HepG2 (cell line): ENCODE data around the gene ADIPOR1.
"Not testable (repeated sequence)": the region's sequence is repeated elsewhere in the genome, so short reads cannot be mapped to it uniquely, and the experiment has no call there.

Source experiments
- JUN ChIP-seq: sonication (generic); formaldehyde crosslinking; IDR thresholded peaks from 2 replicates; pipeline ENCODE4 v1.4.0; 2020; ENCODE audit warnings: mild to moderate bottlenecking, missing genetic modification reagents
- MTF1 ChIP-seq: sonication (generic); formaldehyde crosslinking; IDR thresholded peaks from 2 replicates; pipeline ENCODE4 v1.5.0; 2020; ENCODE audit warnings: missing genetic modification reagents
- POLR2AphosphoS2 ChIP-seq: IDR thresholded peaks from 2 replicates; pipeline ENCODE4 v1.6.1; 2011; ENCODE audit warnings: low read depth, low read length, improper control_type of control experiment
- ZFP36 ChIP-seq: fragments of 150-350 bp; IDR thresholded peaks from 2 replicates; pipeline ENCODE4 v1.6.1; 2018; ENCODE audit warnings: borderline replicate concordance, low read length, low read depth; ENCODE audit not compliant: partially characterized antibody
- ZMYM3 ChIP-seq: sonication (generic); formaldehyde crosslinking; IDR thresholded peaks from 2 replicates; pipeline ENCODE4 v1.5.1; 2020; ENCODE audit warnings: mild to moderate bottlenecking, missing genetic modification reagents
- ZNF430 ChIP-seq: sonication (generic); formaldehyde crosslinking; IDR thresholded peaks from 2 replicates; pipeline ENCODE4 v1.9.0; 2021; ENCODE audit warnings: mild to moderate bottlenecking, missing genetic modification reagents
- ZNF547 ChIP-seq: sonication (generic); formaldehyde crosslinking; IDR thresholded peaks from 2 replicates; pipeline ENCODE4 v1.5.1; 2020; ENCODE audit warnings: mild to moderate bottlenecking, missing genetic modification reagents
- ZNF792 ChIP-seq: IDR thresholded peaks from 2 replicates; pipeline ENCODE4 v1.6.1; 2016

GRCh38 chr1:202986120-202986519, 28.0 kb upstream of the ADIPOR1 start:
- TF ChIP-seq ZNF547 (CRISPR knock-in tag); ZNF792 (CRISPR knock-in tag); JUN (CRISPR knock-in tag); ZNF430 (CRISPR knock-in tag); POLR2AphosphoS2; ZFP36; MTF1 (CRISPR knock-in tag); ZMYM3: not testable (repeated sequence)
